Trophoblast cell (in vitro differentiated cells and primary cell): ENCODE results near the gene PKP3.
"Not testable (repeated sequence)": the region's sequence is repeated elsewhere in the genome, so short reads cannot be mapped to it uniquely, and the experiment has no call there.

Experiments used
- DNase-seq, 2 donors: peaks; one replicate each; pipeline ENCODE4 v3.0.0-alpha.2; 2016
- H2AFZ ChIP-seq: 2 replicates; pipeline ENCODE4 v1.6.1; 2013; ENCODE audit warnings: low read length, moderate library complexity, mild to moderate bottlenecking; ENCODE audit not compliant: insufficient read depth, poor library complexity
- H2AK5ac ChIP-seq: 2 replicates; pipeline ENCODE4 v1.6.1; 2013; ENCODE audit warnings: mild to moderate bottlenecking, low read length
- H2BK120ac ChIP-seq: 2 replicates; pipeline ENCODE4 v1.6.1; 2013; ENCODE audit warnings: low read length, mild to moderate bottlenecking, moderate library complexity; ENCODE audit not compliant: insufficient read depth, poor library complexity
- H2BK12ac ChIP-seq: 2 replicates; pipeline ENCODE4 v1.6.1; 2013; ENCODE audit warnings: mild to moderate bottlenecking, low read length, moderate library complexity
- H2BK5ac ChIP-seq: 2 replicates; pipeline ENCODE4 v1.6.1; 2013; ENCODE audit warnings: low read length, low read depth, moderate library complexity, mild to moderate bottlenecking; ENCODE audit not compliant: poor library complexity
- H3K14ac ChIP-seq: 2 replicates; pipeline ENCODE4 v1.6.1; 2013; ENCODE audit warnings: mild to moderate bottlenecking, low read length
- H3K18ac ChIP-seq: 2 replicates; pipeline ENCODE4 v1.6.1; 2013; ENCODE audit warnings: mild to moderate bottlenecking, low read length
- H3K23ac ChIP-seq: 2 replicates; pipeline ENCODE4 v1.6.1; 2013; ENCODE audit warnings: low read length
- H3K27ac ChIP-seq: 2 replicates; pipeline ENCODE4 v1.5.1; 2013; ENCODE audit warnings: low read depth, mild to moderate bottlenecking, inconsistent platforms, low read length, moderate library complexity
- H3K27me3 ChIP-seq: 2 replicates; pipeline ENCODE4 v1.6.1; 2013; ENCODE audit warnings: inconsistent platforms, mild to moderate bottlenecking, low read length, moderate library complexity; ENCODE audit not compliant: insufficient read depth
- H3K36me3 ChIP-seq, 2 experiments: 1 replicate in 1 of 2; 2 replicates in 1 of 2; pipeline ENCODE4 v1.6.1; 2013; ENCODE audit warnings: low read length in 2 of 2, mild to moderate bottlenecking in 2 of 2, moderate library complexity in 1 of 2; ENCODE audit not compliant: insufficient read depth in 2 of 2, control insufficient read depth in 1 of 2
- H3K4ac ChIP-seq: 2 replicates; pipeline ENCODE4 v1.6.1; 2013; ENCODE audit warnings: low read depth, mild to moderate bottlenecking, low read length, moderate library complexity
- H3K4me1 ChIP-seq, 2 experiments: 1 replicate in 1 of 2; 2 replicates in 1 of 2; pipeline ENCODE4 v1.6.1; 2013; ENCODE audit warnings: low read length in 2 of 2, mild to moderate bottlenecking in 2 of 2, moderate library complexity in 1 of 2; ENCODE audit not compliant: insufficient read depth in 2 of 2, control insufficient read depth in 1 of 2
- H3K4me2 ChIP-seq: 2 replicates; pipeline ENCODE4 v1.6.1; 2013; ENCODE audit warnings: inconsistent platforms, mild to moderate bottlenecking, low read length, moderate library complexity
- H3K4me3 ChIP-seq: 2 replicates; pipeline ENCODE4 v1.5.1; 2013; ENCODE audit warnings: mild to moderate bottlenecking, low read depth, low read length, inconsistent platforms
- H3K79me1 ChIP-seq: one replicate; pipeline ENCODE4 v1.6.1; 2013; ENCODE audit warnings: low read length
- H3K79me2 ChIP-seq: 2 replicates; pipeline ENCODE4 v1.6.1; 2013; ENCODE audit warnings: low read length, mild to moderate bottlenecking; ENCODE audit not compliant: control insufficient read depth, insufficient read depth, poor library complexity
- H3K9ac ChIP-seq: 2 replicates; pipeline ENCODE4 v1.6.1; 2013; ENCODE audit warnings: mild to moderate bottlenecking, low read length
- H3K9me3 ChIP-seq: 2 replicates; pipeline ENCODE4 v1.6.1; 2013; ENCODE audit warnings: low read depth, mild to moderate bottlenecking, control low read depth, inconsistent platforms, low read length; ENCODE audit not compliant: insufficient read depth
- H4K12ac ChIP-seq: 2 replicates; pipeline ENCODE4 v1.6.1; 2013; ENCODE audit warnings: low read depth, mild to moderate bottlenecking, low read length, moderate library complexity
- H4K8ac ChIP-seq: 2 replicates; pipeline ENCODE4 v1.6.1; 2013; ENCODE audit warnings: low read depth, mild to moderate bottlenecking, low read length, moderate library complexity
- H4K91ac ChIP-seq: one replicate; pipeline ENCODE4 v1.6.1; 2013; ENCODE audit warnings: low read depth, mild to moderate bottlenecking, low read length, moderate library complexity
- WGBS: extraction: QIAGEN DNeasy Blood & Tissue Kit; methylation state at CpG from one replicate; pipeline ENCODE4 v1.1.7; 2013; ENCODE audit warnings: missing lambda C conversion rate; ENCODE audit not compliant: insufficient read length, insufficient coverage; ENCODE audit errors: extremely low coverage; 5-methylcytosine and 5-hydroxymethylcytosine counted together

Gene PKP3

GRCh38 chr11:400241-400689 lies 6.3 kb downstream of the PKP3 start:
- Histone ChIP-seq H3K4ac (no peak overlapping the region), H3K27ac (no peak overlapping the region), H3K36me3 (peaks cover 58 to 61% of the 10 kb centered on the region in 2 experiments), H3K9ac (no peak overlapping the region), H2BK120ac (no peak overlapping the region), H3K4me2 (no peak overlapping the region), H3K4me3 (no peak overlapping the region), H3K79me2 (peaks cover 4% of the 10 kb centered on the region), H3K18ac (no peak overlapping the region), H2BK5ac (no peak overlapping the region), H3K4me1 (peaks cover 5 to 7% of the 10 kb centered on the region in 2 experiments), H2AFZ (no peak overlapping the region), H4K8ac (no peak overlapping the region), H3K14ac (no peak overlapping the region), H2AK5ac (no peak overlapping the region), H3K23ac (no peak overlapping the region), H4K91ac (no peak overlapping the region), H3K79me1 (peaks cover 1% of the 10 kb centered on the region), H2BK12ac (no peak overlapping the region), H3K27me3 (no peaks in the 10 kb centered on the region), H3K9me3 (peaks cover 19% of the 10 kb centered on the region), H4K12ac (no peak overlapping the region)
- WGBS, result no CpG with 5 or more reads among the region's 50 CpGs
- no peak for DNase-seq

GRCh38 chr11:401196-401595 lies 7.2 kb downstream of the PKP3 start:
- H3K4me1 ChIP-seq, H3K4me2 ChIP-seq, H4K91ac ChIP-seq, H3K27me3 ChIP-seq, H3K4me3 ChIP-seq, H3K79me1 ChIP-seq, H3K14ac ChIP-seq, H4K12ac ChIP-seq, H2BK12ac ChIP-seq, H3K18ac ChIP-seq, DNase-seq, H3K79me2 ChIP-seq, H4K8ac ChIP-seq, H3K4ac ChIP-seq, H3K9ac ChIP-seq, H2AK5ac ChIP-seq, H2BK120ac ChIP-seq, H3K27ac ChIP-seq, H2BK5ac ChIP-seq, H3K23ac ChIP-seq, H2AFZ ChIP-seq: not testable (repeated sequence)
- Histone ChIP-seq H3K9me3 (peaks cover 19% of the 10 kb centered on the region), H3K36me3 (peaks cover 63 to 65% of the 10 kb centered on the region in 2 experiments)
- no CpG with 5 or more reads among the region's 52 CpGs for WGBS

- H3K9ac ChIP-seq, result no peak overlapping the region
- H3K27me3 ChIP-seq, result no peaks in the 10 kb centered on the region
- H3K4me3 ChIP-seq, result no peak overlapping the region
- WGBS, result no CpG with 5 or more reads among the region's 55 CpGs
- no peak overlapping the region for H3K4ac ChIP-seq
- H4K12ac ChIP-seq, result no peak overlapping the region
- H2AFZ ChIP-seq, result no peak overlapping the region
- DNase-seq, result no peak
- peaks cover 7 to 8% of the 10 kb centered on the region in 2 experiments for H3K4me1 ChIP-seq
- H3K36me3 ChIP-seq, result peaks cover 48 to 51% of the 10 kb centered on the region in 2 experiments
- H3K23ac ChIP-seq, result no peak overlapping the region
- no peak overlapping the region for H3K18ac ChIP-seq
- H4K8ac ChIP-seq, result no peak overlapping the region
- H3K4me2 ChIP-seq, result no peak overlapping the region
- peaks cover 3% of the 10 kb centered on the region for H3K79me2 ChIP-seq
- H2BK5ac ChIP-seq, result no peak overlapping the region
- no peak overlapping the region for H2BK120ac ChIP-seq
- H2AK5ac ChIP-seq, result no peak overlapping the region
- peaks cover 4% of the 10 kb centered on the region for H3K79me1 ChIP-seq
- H3K14ac ChIP-seq, result no peak overlapping the region
- H4K91ac ChIP-seq, result no peak overlapping the region
- H2BK12ac ChIP-seq, result no peak overlapping the region
- peaks cover 13% of the 10 kb centered on the region for H3K9me3 ChIP-seq
- no peak overlapping the region for H3K27ac ChIP-seq
Measured at GRCh38 chr11:403021-403760, 9.2 kb downstream of the PKP3 start.

- Histone ChIP-seq H4K91ac (no peak overlapping the region), H3K23ac (no peak overlapping the region), H2AK5ac (no peak overlapping the region), H3K14ac (no peak overlapping the region), H3K9me3 (peaks cover 10% of the 10 kb centered on the region), H2BK120ac (no peak overlapping the region), H3K4ac (no peak overlapping the region), H3K9ac (no peak overlapping the region), H2BK12ac (no peak overlapping the region), H3K27me3 (no peaks in the 10 kb centered on the region), H3K79me2 (peaks cover 3% of the 10 kb centered on the region), H3K18ac (no peak overlapping the region), H3K79me1 (peaks cover 4% of the 10 kb centered on the region), H4K8ac (no peak overlapping the region), H4K12ac (no peak overlapping the region), H2AFZ (no peak overlapping the region), H3K4me2 (no peak overlapping the region), H3K4me1 (peaks cover 7 to 8% of the 10 kb centered on the region in 2 experiments), H3K36me3 (peaks cover 42 to 45% of the 10 kb centered on the region in 2 experiments), H3K4me3 (no peak overlapping the region), H2BK5ac (no peak overlapping the region), H3K27ac (no peak overlapping the region)
- DNase-seq, result no peak
- WGBS, result no CpG with 5 or more reads among the region's 27 CpGs
Measured at GRCh38 chr11:403761-404431, 9.9 kb downstream of the PKP3 start.
